Measurements from ENCODE around the gene PFN2.
"Not testable (repeated sequence)": the region's sequence is repeated elsewhere in the genome, so short reads cannot be mapped to it uniquely, and the experiment has no call there.

The PFN2 gene

GRCh38 chr3:149942409-149942808, 28.3 kb downstream of the PFN2 start:
- Histone ChIP-seq H3K4me3 (ENCODE audit: low read depth in 1 of 2, low read length in 2 of 2) (no peak overlapping the region), H3K36me3 (ENCODE audit: control insufficient read depth in 1 of 2, insufficient read depth in 2 of 2, low read length in 2 of 2) (no peaks in the 10 kb centered on the region), H3K9me3 (ENCODE audit: control insufficient read depth in 1 of 2, low read length in 2 of 2) (no peaks in the 10 kb centered on the region), H3K4me1 (ENCODE audit: control insufficient read depth in 1 of 2, insufficient read depth in 2 of 2, low read length in 2 of 2) (peaks cover 0 to 3% of the 10 kb centered on the region in 2 donors), H3K27me3 (ENCODE audit: low read depth, low read length) (no peaks in the 10 kb centered on the region), H3K27ac (ENCODE audit: low read length) (no peak overlapping the region)

- H3K36me3 ChIP-seq (ENCODE audit: control insufficient read depth in 1 of 2, insufficient read depth in 2 of 2, low read length in 2 of 2), result peaks cover 0 to 3% of the 10 kb centered on the region in 2 donors
Measured at GRCh38 chr3:149941946-149942345, 28.7 kb downstream of the PFN2 start.

GRCh38 chr3:149941186-149941585, 29.5 kb downstream of the PFN2 start:
- Histone ChIP-seq H3K27me3 (ENCODE audit: low read depth, low read length) (no peaks in the 10 kb centered on the region), H3K36me3 (ENCODE audit: control insufficient read depth in 1 of 2, insufficient read depth in 2 of 2, low read length in 2 of 2) (peaks cover 0 to 3% of the 10 kb centered on the region in 2 donors), H3K4me1 (ENCODE audit: control insufficient read depth in 1 of 2, insufficient read depth in 2 of 2, low read length in 2 of 2) (peaks cover 0 to 3% of the 10 kb centered on the region in 2 donors), H3K9me3 (ENCODE audit: control insufficient read depth in 1 of 2, low read length in 2 of 2) (no peaks in the 10 kb centered on the region), H3K27ac (ENCODE audit: low read length) (no peak overlapping the region), H3K4me3 (ENCODE audit: low read depth in 1 of 2, low read length in 2 of 2) (no peak overlapping the region)

More at GRCh38 chr3:149941946-149942345, 28.7 kb downstream of the PFN2 start:
- Histone ChIP-seq H3K27ac (ENCODE audit: low read length) (no peak overlapping the region), H3K4me1 (ENCODE audit: control insufficient read depth in 1 of 2, insufficient read depth in 2 of 2, low read length in 2 of 2) (peaks cover 0 to 3% of the 10 kb centered on the region in 2 donors), H3K4me3 (ENCODE audit: low read depth in 1 of 2, low read length in 2 of 2) (no peak overlapping the region), H3K27me3 (ENCODE audit: low read depth, low read length) (no peaks in the 10 kb centered on the region), H3K9me3 (ENCODE audit: control insufficient read depth in 1 of 2, low read length in 2 of 2) (no peaks in the 10 kb centered on the region)

GRCh38 chr3:149938392-149939055, 32.2 kb downstream of the PFN2 start:
- not testable (repeated sequence) for H3K9me3 ChIP-seq (ENCODE audit: control insufficient read depth in 1 of 2, low read length in 2 of 2); H3K27ac ChIP-seq (ENCODE audit: low read length); H3K27me3 ChIP-seq (ENCODE audit: low read depth, low read length); H3K4me3 ChIP-seq (ENCODE audit: low read depth in 1 of 2, low read length in 2 of 2); H3K36me3 ChIP-seq (ENCODE audit: control insufficient read depth in 1 of 2, insufficient read depth in 2 of 2, low read length in 2 of 2)
- peaks cover 0 to 12% of the 10 kb centered on the region in 2 donors for H3K4me1 ChIP-seq (ENCODE audit: control insufficient read depth in 1 of 2, insufficient read depth in 2 of 2, low read length in 2 of 2)

GRCh38 chr3:149936812-149937230, 33.9 kb downstream of the PFN2 start:
- H3K27me3 ChIP-seq (ENCODE audit: low read depth, low read length), result no peaks in the 10 kb centered on the region
- H3K36me3 ChIP-seq (ENCODE audit: control insufficient read depth in 1 of 2, insufficient read depth in 2 of 2, low read length in 2 of 2), result peaks cover 3 to 12% of the 10 kb centered on the region in 2 donors
- H3K9me3 ChIP-seq (ENCODE audit: control insufficient read depth in 1 of 2, low read length in 2 of 2), result no peaks in the 10 kb centered on the region
- H3K4me1 ChIP-seq (ENCODE audit: control insufficient read depth in 1 of 2, insufficient read depth in 2 of 2, low read length in 2 of 2), result peaks cover 0 to 12% of the 10 kb centered on the region in 2 donors
- no peak overlapping the region for H3K4me3 ChIP-seq (ENCODE audit: low read depth in 1 of 2, low read length in 2 of 2)
- H3K27ac ChIP-seq (ENCODE audit: low read length), result no peak overlapping the region

- no peak overlapping the region for H3K27ac ChIP-seq (ENCODE audit: low read length)
- H3K9me3 ChIP-seq (ENCODE audit: control insufficient read depth in 1 of 2, low read length in 2 of 2), result no peaks in the 10 kb centered on the region
- peaks cover 3 to 14% of the 10 kb centered on the region in 2 donors for H3K36me3 ChIP-seq (ENCODE audit: control insufficient read depth in 1 of 2, insufficient read depth in 2 of 2, low read length in 2 of 2)
- peaks cover 0 to 12% of the 10 kb centered on the region in 2 donors for H3K4me1 ChIP-seq (ENCODE audit: control insufficient read depth in 1 of 2, insufficient read depth in 2 of 2, low read length in 2 of 2)
- no peak overlapping the region for H3K4me3 ChIP-seq (ENCODE audit: low read depth in 1 of 2, low read length in 2 of 2)
- H3K27me3 ChIP-seq (ENCODE audit: low read depth, low read length), result no peaks in the 10 kb centered on the region
Measured at GRCh38 chr3:149934524-149934923, 36.2 kb downstream of the PFN2 start.

- Histone ChIP-seq H3K4me1 (ENCODE audit: control insufficient read depth in 1 of 2, insufficient read depth in 2 of 2, low read length in 2 of 2) (peaks cover 0 to 8% of the 10 kb centered on the region in 2 donors), H3K36me3 (ENCODE audit: control insufficient read depth in 1 of 2, insufficient read depth in 2 of 2, low read length in 2 of 2) (peaks cover 3 to 21% of the 10 kb centered on the region in 2 donors), H3K27ac (ENCODE audit: low read length) (no peak overlapping the region), H3K4me3 (ENCODE audit: low read depth in 1 of 2, low read length in 2 of 2) (no peak overlapping the region), H3K9me3 (ENCODE audit: control insufficient read depth in 1 of 2, low read length in 2 of 2) (no peaks in the 10 kb centered on the region), H3K27me3 (ENCODE audit: low read depth, low read length) (no peaks in the 10 kb centered on the region)
Measured at GRCh38 chr3:149933858-149934257, 36.8 kb downstream of the PFN2 start.

- H3K27me3 ChIP-seq (ENCODE audit: low read depth, low read length), result no peaks in the 10 kb centered on the region
- peaks cover 0 to 8% of the 10 kb centered on the region in 2 donors for H3K4me1 ChIP-seq (ENCODE audit: control insufficient read depth in 1 of 2, insufficient read depth in 2 of 2, low read length in 2 of 2)
- H3K36me3 ChIP-seq (ENCODE audit: control insufficient read depth in 1 of 2, insufficient read depth in 2 of 2, low read length in 2 of 2), result peaks cover 3 to 27% of the 10 kb centered on the region in 2 donors
- H3K27ac ChIP-seq (ENCODE audit: low read length), result no peak overlapping the region
- no peaks in the 10 kb centered on the region for H3K9me3 ChIP-seq (ENCODE audit: control insufficient read depth in 1 of 2, low read length in 2 of 2)
- no peak overlapping the region for H3K4me3 ChIP-seq (ENCODE audit: low read depth in 1 of 2, low read length in 2 of 2)
Measured at GRCh38 chr3:149933008-149933407, 37.7 kb downstream of the PFN2 start.

GRCh38 chr3:149920119-149920518, 50.6 kb downstream of the PFN2 start:
- Histone ChIP-seq H3K9me3 (ENCODE audit: control insufficient read depth in 1 of 2, low read length in 2 of 2) (no peaks in the 10 kb centered on the region), H3K4me3 (ENCODE audit: low read depth in 1 of 2, low read length in 2 of 2) (no peak overlapping the region), H3K4me1 (ENCODE audit: control insufficient read depth in 1 of 2, insufficient read depth in 2 of 2, low read length in 2 of 2) (no peaks in the 10 kb centered on the region), H3K27me3 (ENCODE audit: low read depth, low read length) (no peaks in the 10 kb centered on the region), H3K36me3 (ENCODE audit: control insufficient read depth in 1 of 2, insufficient read depth in 2 of 2, low read length in 2 of 2) (peaks cover 4 to 14% of the 10 kb centered on the region in 2 donors), H3K27ac (ENCODE audit: low read length) (no peak overlapping the region)

- Histone ChIP-seq H3K4me3 (ENCODE audit: low read depth in 1 of 2, low read length in 2 of 2) (no peak overlapping the region), H3K27me3 (ENCODE audit: low read depth, low read length) (no peaks in the 10 kb centered on the region), H3K36me3 (ENCODE audit: control insufficient read depth in 1 of 2, insufficient read depth in 2 of 2, low read length in 2 of 2) (peaks cover 4 to 14% of the 10 kb centered on the region in 2 donors), H3K27ac (ENCODE audit: low read length) (no peak overlapping the region), H3K9me3 (ENCODE audit: control insufficient read depth in 1 of 2, low read length in 2 of 2) (no peaks in the 10 kb centered on the region), H3K4me1 (ENCODE audit: control insufficient read depth in 1 of 2, insufficient read depth in 2 of 2, low read length in 2 of 2) (no peaks in the 10 kb centered on the region)
Measured at GRCh38 chr3:149919509-149919908, 51.2 kb downstream of the PFN2 start.

- Histone ChIP-seq H3K4me3 (ENCODE audit: low read depth in 1 of 2, low read length in 2 of 2) (no peak overlapping the region), H3K27ac (ENCODE audit: low read length) (no peak overlapping the region), H3K36me3 (ENCODE audit: control insufficient read depth in 1 of 2, insufficient read depth in 2 of 2, low read length in 2 of 2) (peaks cover 8 to 9% of the 10 kb centered on the region in 2 donors), H3K4me1 (ENCODE audit: control insufficient read depth in 1 of 2, insufficient read depth in 2 of 2, low read length in 2 of 2) (no peaks in the 10 kb centered on the region), H3K27me3 (ENCODE audit: low read depth, low read length) (no peaks in the 10 kb centered on the region), H3K9me3 (ENCODE audit: control insufficient read depth in 1 of 2, low read length in 2 of 2) (no peaks in the 10 kb centered on the region)
Measured at GRCh38 chr3:149917124-149917667, 53.5 kb downstream of the PFN2 start.
